ENCODE data around the gene TAB2. TPM values are rescaled to one million over a fixed set of nuclear protein-coding genes. Genes with fewer than 3 reads are reported as not detected.
"Not testable (repeated sequence)": the region's sequence is repeated elsewhere in the genome, so short reads cannot be mapped to it uniquely, and the experiment has no call there.

TAB2 gene
- total RNA-seq, 2 donors from 2014 or later: 118 to 125 TPM

DNA sequence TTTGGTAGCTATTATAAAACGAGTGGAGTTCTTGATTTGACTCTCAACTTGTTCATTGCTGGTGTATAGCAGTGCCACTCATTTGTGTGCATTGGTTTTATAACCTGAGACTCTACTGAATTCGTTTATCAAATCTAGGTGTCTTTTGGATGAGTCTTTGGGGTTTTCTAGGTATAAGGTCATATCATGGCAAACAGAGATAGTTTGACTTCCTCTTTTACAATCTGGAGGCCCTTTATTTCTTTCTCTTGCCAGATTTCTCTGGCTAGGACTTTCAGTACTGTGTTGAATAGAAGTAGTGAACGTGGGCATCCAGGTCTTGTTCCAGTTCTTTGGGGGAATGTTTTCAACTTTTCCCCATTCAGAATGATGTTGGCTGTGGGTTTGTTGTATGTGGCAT lies 121.3 kb downstream of the TAB2 start:
- DNase-seq (no peak), ATAC-seq (replicated peaks in 1 of 2) (peak; percentile 61 to 77)
- H3K9me3 Mint-ChIP-seq: no peaks in the 10 kb centered on the region
- no peaks in the 10 kb centered on the region for H3K27me3 Mint-ChIP-seq (ENCODE audit: low read depth)
- H3K4me3 Mint-ChIP-seq: peak overlapping the region in 1 of 2 donors; percentile 9
- H3K36me3 Mint-ChIP-seq (ENCODE audit: insufficient read depth in 2 of 2): peaks cover 4 to 5% of the 10 kb centered on the region in 2 donors
- H3K27ac Mint-ChIP-seq: peak overlapping the region; percentile 78
- H3K4me1 Mint-ChIP-seq (ENCODE audit: low read depth): peaks cover 39% of the 10 kb centered on the region

DNA sequence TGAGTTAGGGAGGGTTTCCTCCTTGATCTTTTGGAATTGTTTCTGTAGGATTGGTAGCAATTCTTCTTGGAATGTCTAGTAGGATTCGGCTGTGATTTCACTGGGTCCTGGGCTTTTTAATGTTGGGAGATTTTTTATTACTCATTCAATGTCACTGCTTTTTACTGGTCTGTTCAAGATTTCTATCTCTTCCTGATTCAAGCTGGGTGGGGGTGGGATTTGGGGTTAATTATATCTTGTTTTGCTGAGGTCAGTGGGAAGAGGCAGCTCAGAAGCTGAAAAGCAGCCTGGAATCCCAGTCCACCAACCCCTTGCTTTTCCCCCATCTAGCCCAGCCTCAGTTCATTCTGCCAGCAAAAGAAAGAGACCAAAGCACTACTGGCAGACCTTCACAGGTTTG lies 122.1 kb downstream of the TAB2 start:
- Mint-ChIP-seq H3K27ac (peak overlapping the region; percentile 78), H3K9me3 (peaks cover 0 to 3% of the 10 kb centered on the region in 2 donors), H3K4me1 (ENCODE audit: low read depth) (peaks cover 40% of the 10 kb centered on the region), H3K4me3 (peak overlapping the region in 1 of 2 donors; percentile 20), H3K27me3 (ENCODE audit: low read depth) (no peaks in the 10 kb centered on the region), H3K36me3 (ENCODE audit: insufficient read depth in 2 of 2) (peaks cover 6 to 9% of the 10 kb centered on the region in 2 donors)
- ATAC-seq (replicated peaks in 1 of 2): no peak
- DNase-seq: no peak

DNA sequence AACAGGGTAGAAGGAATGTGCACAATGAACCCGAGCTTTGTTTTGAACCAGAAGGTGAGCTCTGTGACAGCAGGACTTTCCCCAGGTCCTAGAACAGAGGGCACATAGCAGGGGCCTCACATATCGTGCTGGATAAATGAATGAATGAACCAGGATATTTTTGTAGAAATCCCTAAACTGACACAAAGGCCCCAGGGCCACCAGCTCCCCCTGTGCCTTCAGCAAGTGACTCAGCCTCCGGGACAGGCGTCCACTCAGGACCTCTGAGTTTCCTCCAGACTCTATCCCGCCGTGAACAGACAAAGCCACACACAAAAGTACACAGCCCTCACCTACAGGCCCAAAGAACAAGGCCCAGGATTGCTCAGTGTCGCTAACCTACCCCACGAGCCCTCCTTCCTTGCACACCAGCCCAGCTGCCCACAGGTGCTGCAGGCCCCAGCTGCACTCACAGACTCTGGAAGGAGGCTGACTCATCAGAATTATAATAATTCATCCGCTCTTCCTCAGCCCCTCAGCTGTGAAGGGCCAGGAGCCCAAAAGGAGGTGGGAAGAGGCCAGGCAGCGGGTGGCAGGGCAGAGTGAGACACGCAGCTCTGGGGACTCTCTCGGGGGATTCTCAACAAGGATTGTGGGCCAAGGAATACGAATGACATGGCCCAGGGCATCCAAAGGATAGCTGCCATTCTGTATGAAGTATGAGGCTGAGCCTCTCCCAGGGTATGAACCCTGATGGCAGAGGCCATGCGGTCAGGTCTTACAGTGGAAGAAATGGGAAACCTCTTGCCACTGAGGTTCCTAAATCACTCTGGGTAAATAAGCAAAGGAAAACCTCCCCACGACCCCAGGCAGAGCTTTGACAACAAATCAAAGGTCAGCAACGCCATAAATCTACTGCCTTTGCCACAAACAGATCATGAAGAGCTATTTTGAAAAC lies 123.5 kb downstream of the TAB2 start:
- Mint-ChIP-seq H3K27ac (peak overlapping the region; percentile 66), H3K4me3 (no peak overlapping the region), H3K9me3 (peaks cover 0 to 4% of the 10 kb centered on the region in 2 donors), H3K4me1 (ENCODE audit: low read depth) (peaks cover 53% of the 10 kb centered on the region), H3K36me3 (ENCODE audit: insufficient read depth in 2 of 2) (peaks cover 6 to 12% of the 10 kb centered on the region in 2 donors), H3K27me3 (ENCODE audit: low read depth) (no peaks in the 10 kb centered on the region)
- no peak for ATAC-seq (replicated peaks in 1 of 2)
- DNase-seq: no peak

- H3K27me3 Mint-ChIP-seq (ENCODE audit: low read depth): no peaks in the 10 kb centered on the region
- ATAC-seq (replicated peaks in 1 of 2) (no peak), DNase-seq (no peak)
- no peak overlapping the region for H3K4me3 Mint-ChIP-seq
- peaks cover 0 to 4% of the 10 kb centered on the region in 2 donors for H3K9me3 Mint-ChIP-seq
- H3K27ac Mint-ChIP-seq: peak overlapping the region; percentile 66
- peaks cover 60% of the 10 kb centered on the region for H3K4me1 Mint-ChIP-seq (ENCODE audit: low read depth)
- peaks cover 6 to 12% of the 10 kb centered on the region in 2 donors for H3K36me3 Mint-ChIP-seq (ENCODE audit: insufficient read depth in 2 of 2)
These were observed 124.2 kb downstream of the TAB2 start for GRCh38 chr6:149441740-149442139.

DNA sequence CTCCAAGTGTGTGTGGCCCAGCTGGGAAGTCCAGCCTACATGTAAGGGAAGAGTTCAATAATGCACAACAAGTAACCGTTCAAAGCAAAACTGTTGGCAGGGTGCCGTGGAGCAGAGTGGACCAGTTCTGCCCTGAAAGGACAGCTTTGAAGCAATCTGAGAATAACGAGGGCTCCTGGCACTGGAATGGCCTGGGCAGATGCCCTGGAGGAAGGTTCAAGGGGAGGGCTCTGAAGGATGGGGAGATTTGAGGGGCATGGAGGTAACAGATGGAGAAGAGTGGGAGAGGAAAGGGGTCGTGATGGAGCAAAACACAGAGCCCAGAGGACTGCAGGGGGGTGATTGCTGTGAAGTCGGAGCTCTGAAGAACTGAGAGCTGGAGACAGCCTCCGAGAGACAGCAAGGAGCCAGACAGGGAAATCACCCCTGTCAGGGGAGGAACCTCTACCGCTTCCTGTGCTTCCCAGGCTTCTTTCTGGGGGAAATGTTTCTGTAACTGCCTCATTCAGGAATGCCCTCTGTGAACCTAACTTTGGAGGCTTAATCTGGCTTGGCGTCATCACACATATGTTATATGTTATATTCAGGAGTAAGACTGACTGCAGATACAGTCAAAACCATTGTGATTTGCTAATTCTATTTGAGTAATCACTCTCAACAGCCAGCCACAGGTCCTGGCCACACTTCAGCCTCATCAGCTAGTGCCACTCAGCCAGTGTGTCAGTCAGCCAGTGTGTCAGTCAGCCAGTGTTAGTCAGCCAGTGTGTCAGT lies 126.1 kb downstream of the TAB2 start:
- Mint-ChIP-seq H3K36me3 (ENCODE audit: insufficient read depth in 2 of 2) (peaks cover 5 to 12% of the 10 kb centered on the region in 2 donors), H3K4me1 (ENCODE audit: low read depth) (peaks cover 43% of the 10 kb centered on the region), H3K9me3 (peaks cover 0 to 4% of the 10 kb centered on the region in 2 donors), H3K27ac (peak overlapping the region; percentile 90), H3K27me3 (ENCODE audit: low read depth) (no peaks in the 10 kb centered on the region), H3K4me3 (no peak overlapping the region)
- DNase-seq (peak in 1 of 2 donors; percentile 45), ATAC-seq (replicated peaks in 1 of 2) (peak; percentile 46 to 55)

GRCh38 chr6:149444360-149445094 lies 127.0 kb downstream of the TAB2 start:
- ATAC-seq (replicated peaks in 1 of 2): peak; percentile 22 to 32
- Mint-ChIP-seq H3K4me1 (ENCODE audit: low read depth) (peaks cover 33% of the 10 kb centered on the region), H3K27ac (peak overlapping the region; percentile 57), H3K36me3 (ENCODE audit: insufficient read depth in 2 of 2) (peaks cover 6 to 13% of the 10 kb centered on the region in 2 donors)
- DNase-seq; H3K9me3 Mint-ChIP-seq; H3K4me3 Mint-ChIP-seq; H3K27me3 Mint-ChIP-seq (ENCODE audit: low read depth): not testable (repeated sequence)

DNA sequence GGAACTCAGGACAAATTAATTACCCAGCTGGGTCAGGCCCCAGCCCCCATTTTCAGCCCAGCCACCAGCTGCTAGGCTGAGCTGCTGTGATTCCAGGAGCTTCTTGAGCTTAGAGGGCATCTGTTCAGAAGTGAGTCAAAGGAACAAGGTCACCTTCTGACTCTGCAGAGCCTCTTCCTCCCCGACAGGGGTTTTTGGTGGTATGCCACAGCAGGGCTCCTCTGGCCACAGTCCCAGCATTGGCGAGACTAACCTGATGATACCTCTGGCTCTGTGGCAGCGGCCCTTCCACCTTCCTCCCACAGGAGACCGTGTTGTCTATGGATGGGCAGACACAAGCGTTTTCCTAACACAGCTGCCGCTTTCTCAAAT lies 127.6 kb downstream of the TAB2 start:
- no peak overlapping the region for H3K27ac Mint-ChIP-seq
- DNase-seq (peak; percentile 73), ATAC-seq (replicated peaks in 1 of 2) (peak; percentile 75 to 79)
- peaks cover 29% of the 10 kb centered on the region for H3K4me1 Mint-ChIP-seq (ENCODE audit: low read depth)
- no peaks in the 10 kb centered on the region for H3K27me3 Mint-ChIP-seq (ENCODE audit: low read depth)
- H3K4me3 Mint-ChIP-seq: no peak overlapping the region
- peaks cover 0 to 4% of the 10 kb centered on the region in 2 donors for H3K9me3 Mint-ChIP-seq
- peaks cover 8 to 15% of the 10 kb centered on the region in 2 donors for H3K36me3 Mint-ChIP-seq (ENCODE audit: insufficient read depth in 2 of 2)

DNA sequence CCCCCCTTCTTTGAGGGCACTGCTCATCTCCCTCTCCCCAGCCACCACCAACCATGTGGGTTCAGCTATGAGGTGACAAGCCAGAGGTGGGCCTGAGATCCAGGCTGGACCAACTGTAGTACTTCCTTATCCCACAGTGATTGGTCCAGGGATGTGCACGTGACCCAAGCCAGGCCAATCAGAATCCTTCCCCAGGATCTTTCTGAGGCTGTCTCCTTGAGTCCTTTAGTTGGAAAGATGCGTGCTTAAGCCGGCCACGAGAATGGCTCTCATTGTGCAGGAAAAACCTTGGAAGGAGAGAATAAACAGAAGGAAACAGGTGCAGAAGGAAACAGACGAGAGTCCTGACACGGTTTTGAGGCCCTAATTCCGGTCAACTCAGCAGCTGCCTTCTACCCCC lies 128.1 kb downstream of the TAB2 start:
- ATAC-seq (replicated peaks in 1 of 2): no peak
- Mint-ChIP-seq H3K27ac (no peak overlapping the region), H3K9me3 (peaks cover 0 to 4% of the 10 kb centered on the region in 2 donors), H3K4me3 (no peak overlapping the region), H3K4me1 (ENCODE audit: low read depth) (peaks cover 29% of the 10 kb centered on the region), H3K36me3 (ENCODE audit: insufficient read depth in 2 of 2) (peaks cover 10 to 15% of the 10 kb centered on the region in 2 donors), H3K27me3 (ENCODE audit: low read depth) (no peaks in the 10 kb centered on the region)
- DNase-seq: no peak

- H3K4me1 Mint-ChIP-seq (ENCODE audit: low read depth): peaks cover 31% of the 10 kb centered on the region
- ATAC-seq (replicated peaks in 1 of 2) (no peak), DNase-seq (no peak)
- H3K4me3 Mint-ChIP-seq: no peak overlapping the region
- peaks cover 0 to 4% of the 10 kb centered on the region in 2 donors for H3K9me3 Mint-ChIP-seq
- peaks cover 11 to 15% of the 10 kb centered on the region in 2 donors for H3K36me3 Mint-ChIP-seq (ENCODE audit: insufficient read depth in 2 of 2)
- peak overlapping the region; percentile 75 for H3K27ac Mint-ChIP-seq
- H3K27me3 Mint-ChIP-seq (ENCODE audit: low read depth): no peaks in the 10 kb centered on the region
These were observed 129.4 kb downstream of the TAB2 start for GRCh38 chr6:149446791-149447376.

- H3K36me3 Mint-ChIP-seq (ENCODE audit: insufficient read depth in 2 of 2): peaks cover 9 to 11% of the 10 kb centered on the region in 2 donors
- peaks cover 27% of the 10 kb centered on the region for H3K4me1 Mint-ChIP-seq (ENCODE audit: low read depth)
- DNase-seq (no peak), ATAC-seq (replicated peaks in 1 of 2) (no peak)
- no peak overlapping the region for H3K4me3 Mint-ChIP-seq
- peaks cover 0 to 4% of the 10 kb centered on the region in 2 donors for H3K9me3 Mint-ChIP-seq
- H3K27me3 Mint-ChIP-seq (ENCODE audit: low read depth): no peaks in the 10 kb centered on the region
- no peak overlapping the region for H3K27ac Mint-ChIP-seq
These were observed 131.4 kb downstream of the TAB2 start for GRCh38 chr6:149448821-149449453.

- H3K27me3 Mint-ChIP-seq (ENCODE audit: low read depth): no peaks in the 10 kb centered on the region
- DNase-seq (no peak), ATAC-seq (replicated peaks in 1 of 2) (no peak)
- peaks cover 22% of the 10 kb centered on the region for H3K4me1 Mint-ChIP-seq (ENCODE audit: low read depth)
- no peak overlapping the region for H3K27ac Mint-ChIP-seq
- H3K9me3 Mint-ChIP-seq: no peaks in the 10 kb centered on the region
- peak overlapping the region in 1 of 2 donors; percentile 65 for H3K4me3 Mint-ChIP-seq
- peaks cover 5 to 11% of the 10 kb centered on the region in 2 donors for H3K36me3 Mint-ChIP-seq (ENCODE audit: insufficient read depth in 2 of 2)
These were observed 132.5 kb downstream of the TAB2 start for GRCh38 chr6:149449831-149450678.
